Tibial artery (tissue), 4 donors: ENCODE results near the gene FCGR2B.

Experiments
- DNase-seq, 2 donors: peaks; one replicate each; pipeline ENCODE4 v3.0.0-alpha.2; 2019
- H3K27ac ChIP-seq, 2 donors: fragments of 200-600 bp; sonication (generic) in 1 of 2; 1 replicate in 1 of 2; 2 replicates in 1 of 2; pipeline ENCODE4 v1.5.1; 2018 to 2019; ENCODE audit warnings: mild to moderate bottlenecking in 1 of 2
- H3K27me3 ChIP-seq, 2 donors: fragments of 200-600 bp; sonication (generic) in 1 of 2; one replicate each; pipeline versions ENCODE4 v1.5.1 to v1.6.0; 2016 to 2019
- H3K36me3 ChIP-seq, 3 donors: fragments of 200-600 bp; sonication (generic) in 2 of 3; one replicate each; pipeline ENCODE4 v1.5.1; 2016 to 2019; ENCODE audit warnings: mild to moderate bottlenecking in 2 of 3
- H3K4me1 ChIP-seq, 4 donors: fragments of 200-600 bp; sonication (generic) in 2 of 4; 1 replicate in 3 of 4; 2 replicates in 1 of 4; pipeline ENCODE4 v1.5.1; 2016 to 2019
- H3K4me3 ChIP-seq, 2 donors: fragments of 200-600 bp; sonication (generic) in 1 of 2; 1 replicate in 1 of 2; 2 replicates in 1 of 2; pipeline ENCODE4 v1.5.1; 2018 to 2019; ENCODE audit warnings: mild to moderate bottlenecking in 2 of 2
- H3K9me3 ChIP-seq, 3 donors: fragments of 200-600 bp; sonication (generic) in 1 of 3; one replicate each; pipeline ENCODE4 v1.5.1; 2016 to 2019
- intact Hi-C: fragments of 100-400 bp; cut with DNase I; formaldehyde crosslinking; loops from one replicate; pipeline ENCODE4 v1.15.0; 2023; ENCODE audit warnings: low total_unique reads
- TF ChIP-seq, protein P1 (sequence below), 2 experiments: fragments of 200-600 bp in 1 of 2; fragments of 450-650 bp in 1 of 2; IDR thresholded peaks; one replicate each; pipeline ENCODE4 v1.5.1; 2017 to 2019; ENCODE audit warnings: antibody characterized with exemption in 2 of 2, mild to moderate bottlenecking in 1 of 2, moderate library complexity in 1 of 2

FCGR2B gene

GRCh38 chr1:161706482-161707347, 43.8 kb downstream of the FCGR2B start, which contains the start of gene FCRLA:
Gene FCRLA (plus strand): TSS chr1:161707229. CDS start chr1:161707265, 36 bp downstream.
- no peak within 1 kb of the TSS for H3K4me3 ChIP-seq
- DNase-seq: no peak
- TF ChIP-seq, protein P1, sequence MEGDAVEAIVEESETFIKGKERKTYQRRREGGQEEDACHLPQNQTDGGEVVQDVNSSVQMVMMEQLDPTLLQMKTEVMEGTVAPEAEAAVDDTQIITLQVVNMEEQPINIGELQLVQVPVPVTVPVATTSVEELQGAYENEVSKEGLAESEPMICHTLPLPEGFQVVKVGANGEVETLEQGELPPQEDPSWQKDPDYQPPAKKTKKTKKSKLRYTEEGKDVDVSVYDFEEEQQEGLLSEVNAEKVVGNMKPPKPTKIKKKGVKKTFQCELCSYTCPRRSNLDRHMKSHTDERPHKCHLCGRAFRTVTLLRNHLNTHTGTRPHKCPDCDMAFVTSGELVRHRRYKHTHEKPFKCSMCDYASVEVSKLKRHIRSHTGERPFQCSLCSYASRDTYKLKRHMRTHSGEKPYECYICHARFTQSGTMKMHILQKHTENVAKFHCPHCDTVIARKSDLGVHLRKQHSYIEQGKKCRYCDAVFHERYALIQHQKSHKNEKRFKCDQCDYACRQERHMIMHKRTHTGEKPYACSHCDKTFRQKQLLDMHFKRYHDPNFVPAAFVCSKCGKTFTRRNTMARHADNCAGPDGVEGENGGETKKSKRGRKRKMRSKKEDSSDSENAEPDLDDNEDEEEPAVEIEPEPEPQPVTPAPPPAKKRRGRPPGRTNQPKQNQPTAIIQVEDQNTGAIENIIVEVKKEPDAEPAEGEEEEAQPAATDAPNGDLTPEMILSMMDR (IDR thresholded peaks at IDR 0.05): no peak
- no peaks in the 10 kb centered on the region for H3K36me3 ChIP-seq
- intact Hi-C loops: no loop called here
- no peaks in the 10 kb centered on the region for H3K9me3 ChIP-seq
- peak within 1 kb of the TSS; percentile 34 to 38 for H3K27ac ChIP-seq
- H3K4me1 ChIP-seq: peaks cover 0 to 13% (median 3%) of the 10 kb centered on the region in 4 donors
- no peaks in the 10 kb centered on the region for H3K27me3 ChIP-seq

DNA sequence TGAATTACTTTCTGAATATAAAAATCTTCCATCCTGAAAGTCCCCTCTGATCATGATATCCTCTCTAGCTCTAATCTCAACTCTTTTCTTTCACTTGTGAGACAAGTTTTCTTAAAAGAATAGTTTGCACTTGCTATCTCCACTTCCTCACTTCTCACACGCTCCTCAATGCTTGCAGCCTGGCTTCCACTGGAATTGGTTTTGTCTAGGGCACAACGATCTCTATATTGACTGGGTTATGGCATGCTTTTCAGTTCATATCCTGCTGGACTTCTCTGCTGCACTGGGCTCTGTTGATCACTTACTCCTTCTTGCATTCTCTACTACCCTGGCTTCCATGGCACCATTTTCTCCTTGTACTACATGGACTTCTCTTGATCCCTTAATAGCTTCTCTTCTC, 44.6 kb downstream of the FCGR2B start:
- intact Hi-C loops: no loop called here
- no peaks in the 10 kb centered on the region for H3K9me3 ChIP-seq
- no peak overlapping the region for H3K4me3 ChIP-seq
- H3K27ac ChIP-seq: no peak overlapping the region
- peaks cover 0 to 13% (median 3%) of the 10 kb centered on the region in 4 donors for H3K4me1 ChIP-seq
- DNase-seq: no peak
- H3K36me3 ChIP-seq: no peaks in the 10 kb centered on the region
- TF ChIP-seq, protein P1 (IDR thresholded peaks at IDR 0.05): no peak
- no peaks in the 10 kb centered on the region for H3K27me3 ChIP-seq

DNA sequence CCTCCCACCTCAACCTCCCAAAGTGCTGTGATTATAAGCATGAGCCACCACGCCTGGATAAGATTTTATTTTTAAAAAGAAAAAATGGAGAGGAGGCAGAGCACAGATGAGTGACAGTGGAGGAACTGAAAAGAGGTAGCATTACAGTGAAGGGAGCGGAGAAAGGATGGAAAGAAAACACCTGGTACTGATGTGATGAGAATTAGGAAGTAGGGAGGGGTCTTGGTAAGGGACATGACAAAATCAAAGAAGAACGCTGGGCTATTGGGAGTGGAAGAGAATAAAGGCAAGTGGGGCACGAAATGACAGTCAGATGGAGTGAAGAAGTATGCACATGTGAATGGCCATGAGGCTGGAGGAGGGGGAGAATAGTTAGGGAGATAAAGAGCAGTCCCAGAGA, 46.4 kb downstream of the FCGR2B start:
- TF ChIP-seq, protein P1 (IDR thresholded peaks at IDR 0.05): no peak
- DNase-seq: no peak
- intact Hi-C loops: no loop called here
- no peaks in the 10 kb centered on the region for H3K9me3 ChIP-seq
- H3K27ac ChIP-seq: no peak overlapping the region
- H3K4me1 ChIP-seq: peaks cover 0 to 13% (median 3%) of the 10 kb centered on the region in 4 donors
- no peak overlapping the region for H3K4me3 ChIP-seq
- no peaks in the 10 kb centered on the region for H3K27me3 ChIP-seq
- H3K36me3 ChIP-seq: no peaks in the 10 kb centered on the region

DNA sequence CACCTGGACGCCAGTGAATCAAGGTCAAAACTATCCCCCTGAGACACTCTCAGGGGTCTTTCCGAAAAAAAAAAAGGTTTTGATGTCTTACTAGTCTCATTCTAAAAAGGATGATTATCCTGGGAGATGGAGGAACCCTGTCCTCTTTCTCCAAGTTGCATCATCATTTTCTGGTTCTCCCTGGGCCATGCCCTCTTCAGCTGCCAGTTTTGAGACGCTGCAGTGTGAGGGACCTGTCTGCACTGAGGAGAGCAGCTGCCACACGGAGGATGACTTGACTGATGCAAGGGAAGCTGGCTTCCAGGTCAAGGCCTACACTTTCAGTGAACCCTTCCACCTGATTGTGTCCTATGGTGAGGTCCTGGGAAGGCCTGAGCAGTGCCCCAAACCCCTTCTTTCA, 47.6 kb downstream of the FCGR2B start:
- peaks cover 0 to 13% (median 3%) of the 10 kb centered on the region in 4 donors for H3K4me1 ChIP-seq
- H3K27ac ChIP-seq: no peak overlapping the region
- H3K9me3 ChIP-seq: no peaks in the 10 kb centered on the region
- no peaks in the 10 kb centered on the region for H3K36me3 ChIP-seq
- H3K27me3 ChIP-seq: peaks cover 0 to under 1% of the 10 kb centered on the region in 2 donors
- intact Hi-C loops: no loop called here
- DNase-seq: no peak
- H3K4me3 ChIP-seq: no peak overlapping the region
- TF ChIP-seq, protein P1 (IDR thresholded peaks at IDR 0.05): no peak

GRCh38 chr1:161718559-161719324, 55.8 kb downstream of the FCGR2B start:
- TF ChIP-seq, protein P1 (IDR thresholded peaks at IDR 0.05): no peak
- Histone ChIP-seq H3K27ac (no peak overlapping the region), H3K36me3 (no peaks in the 10 kb centered on the region), H3K4me3 (no peak overlapping the region), H3K9me3 (no peaks in the 10 kb centered on the region), H3K4me1 (no peaks in the 10 kb centered on the region), H3K27me3 (peaks cover 0 to 20% of the 10 kb centered on the region in 2 donors)
- intact Hi-C loops: no loop called here
- DNase-seq: no peak
